Adrenal gland (tissue), 12 donors: ENCODE data around the gene LHFPL5. TPM values are rescaled to one million over a fixed set of nuclear protein-coding genes. Genes with fewer than 3 reads are reported as not detected.

Source experiments
- DNase-seq, 7 donors: peaks; one replicate each; pipeline ENCODE4 v3.0.0-alpha.2; 2019 to 2020
- H3K27ac ChIP-seq, 5 donors: fragments of 200-600 bp; sonication (generic) in 4 of 5; 1 replicate in 3 of 5; 2 replicates in 2 of 5; pipeline versions ENCODE4 v1.5.1 to v1.8.0; 2016 to 2020; ENCODE audit warnings: mild to moderate bottlenecking in 1 of 5
- H3K27me3 ChIP-seq: fragments of 200-600 bp; 2 replicates; pipeline ENCODE4 v1.8.0; 2021
- H3K36me3 ChIP-seq, 2 donors: fragments of 200-600 bp; replicated peaks in 1 of 2; 1 replicate in 1 of 2; 2 replicates in 1 of 2; pipeline versions ENCODE4 v1.5.1 to v1.8.0; 2018 to 2022
- H3K4me1 ChIP-seq, 2 donors: fragments of 200-600 bp; replicated peaks in 1 of 2; 1 replicate in 1 of 2; 2 replicates in 1 of 2; pipeline versions ENCODE4 v1.5.1 to v1.8.0; 2018 to 2021
- H3K4me3 ChIP-seq, 4 donors: fragments of 200-600 bp; sonication (generic) in 3 of 4; one replicate each; pipeline ENCODE4 v1.5.1; 2016 to 2018
- H3K9me3 ChIP-seq, 3 donors: fragments of 200-600 bp; sonication (generic) in 1 of 3; replicated peaks in 1 of 3; 1 replicate in 2 of 3; 2 replicates in 1 of 3; pipeline versions ENCODE4 v1.5.1 to v1.8.0; 2016 to 2021
- POLR2A ChIP-seq, 2 donors: fragments of 450-650 bp; IDR thresholded peaks; one replicate each; pipeline ENCODE4 v1.6.1; 2017; ENCODE audit warnings: antibody characterized with exemption in 2 of 2, mild to moderate bottlenecking in 2 of 2, moderate library complexity in 1 of 2
- WGBS, 4 donors: extraction: QIAGEN DNeasy Blood & Tissue Kit in 2 of 4; methylation state at CpG; one replicate each; pipeline versions ENCODE4 v1.1.5 to v1.1.7; 2013 to 2017; 5-methylcytosine and 5-hydroxymethylcytosine counted together
- intact Hi-C, 2 donors: fragments of 100-400 bp; cut with DNase I; formaldehyde crosslinking; loops; one replicate each; pipeline versions ENCODE4 v1.14.1 to v1.15.0; 2022 to 2023
- polyA plus RNA-seq, 3 donors: library from polyadenylated mRNA; stranded (reverse); fragments of 200-250 nt in 2 of 3; fragments of 350-450 nt in 1 of 3; fragmentation: Illumina TruSeq in 1 of 3; extraction: RNeasy Lipid Tissue Mini Kit (QIAGEN cat#74804) in 1 of 3; gene quantifications; one replicate each; pipeline ENCODE4 v1.2.3, GENCODE V29; 2013 to 2014
- total RNA-seq, 9 donors: library from RNA; depleted of rRNA in 4 of 9; stranded (reverse); fragments of >200 nt in 4 of 9; fragments of 120-200 nt in 1 of 9; fragmentation: NEBNext Ultra II Directional in 1 of 9; extraction: Animal tissue kit (Norgen Biotek cat#: 25700) in 1 of 9; gene quantifications; one replicate each; pipeline versions ENCODE4 v1.1.0 to v1.2.4, GENCODE V29; 2013 to 2023
- TF ChIP-seq, protein P1 (sequence below), 6 experiments: fragments of 450-650 bp in 4 of 6; fragments of 200-600 bp in 2 of 6; sonication (generic) in 1 of 6; IDR thresholded peaks; 1 replicate in 5 of 6; 2 replicates in 1 of 6; pipeline versions ENCODE4 v1.5.1 to v1.8.0; 2016 to 2021; ENCODE audit warnings: antibody characterized with exemption in 6 of 6, mild to moderate bottlenecking in 2 of 6, moderate library complexity in 1 of 6
- donor health status: healthy with polysubstance abuse.
- donor health status: Bipolar disorder and iron deficiency.
- donor health status: DM: yes; HTN: yes; CAD: no.
- donor health status: DM: no; HTN: no; CAD: no.
- donor health status: DM: no; HTN: no; CAD: no.
- donor health status: DM: yes; HTN: yes; CAD: no.

LHFPL5 gene
- total and polyA plus RNA-seq, 12 donors, result 0.06 to 0.14 (median 0.13) TPM; not detected in 9

DNA sequence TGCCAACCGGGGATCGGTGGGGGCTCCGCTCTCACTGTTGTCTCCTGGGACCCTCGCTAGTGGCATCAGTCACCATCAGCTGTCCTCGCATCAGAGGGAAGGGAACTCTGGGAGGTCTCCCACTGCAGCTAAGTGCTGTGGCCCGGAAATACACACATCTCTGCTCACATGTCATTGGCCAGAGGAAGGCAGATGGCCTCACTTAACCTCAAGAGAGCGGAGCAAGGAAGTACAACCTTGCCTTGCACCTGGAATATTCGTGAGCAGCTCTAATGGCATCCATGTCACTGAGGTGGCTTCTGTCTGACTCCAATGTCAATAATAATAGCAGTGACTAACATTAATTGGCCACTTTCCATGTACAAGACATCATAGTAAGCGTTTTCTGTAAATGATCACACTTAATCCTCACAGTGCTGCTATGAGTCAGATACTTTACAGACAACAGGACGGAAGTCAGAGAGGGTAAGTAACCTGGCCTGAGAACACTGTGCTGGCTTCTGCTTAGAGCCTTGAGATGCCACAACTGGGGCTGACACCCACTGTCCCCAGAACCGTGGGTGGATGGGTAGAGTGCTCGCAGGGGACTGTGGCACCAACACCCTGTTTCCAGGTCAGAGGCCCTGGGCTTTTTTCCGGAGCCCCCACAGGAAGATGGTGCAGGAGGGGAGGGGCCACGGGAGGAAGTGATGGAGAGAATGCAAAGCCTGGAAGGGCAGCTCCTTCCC, 6.0 kb downstream of the LHFPL5 start:
- no peak for DNase-seq
- Histone ChIP-seq H3K4me3 (no peak overlapping the region), H3K27me3 (no peaks in the 10 kb centered on the region), H3K36me3 (no peaks in the 10 kb centered on the region), H3K9me3 (no peaks in the 10 kb centered on the region), H3K27ac (no peak overlapping the region), H3K4me1 (no peaks in the 10 kb centered on the region)
- intact Hi-C loops, result no loop called here
- WGBS, 4 donors, result 62 to 67% (median 64%) methylated on average over 11 to 14 of the region's 14 CpGs
- TF ChIP-seq, protein P1, sequence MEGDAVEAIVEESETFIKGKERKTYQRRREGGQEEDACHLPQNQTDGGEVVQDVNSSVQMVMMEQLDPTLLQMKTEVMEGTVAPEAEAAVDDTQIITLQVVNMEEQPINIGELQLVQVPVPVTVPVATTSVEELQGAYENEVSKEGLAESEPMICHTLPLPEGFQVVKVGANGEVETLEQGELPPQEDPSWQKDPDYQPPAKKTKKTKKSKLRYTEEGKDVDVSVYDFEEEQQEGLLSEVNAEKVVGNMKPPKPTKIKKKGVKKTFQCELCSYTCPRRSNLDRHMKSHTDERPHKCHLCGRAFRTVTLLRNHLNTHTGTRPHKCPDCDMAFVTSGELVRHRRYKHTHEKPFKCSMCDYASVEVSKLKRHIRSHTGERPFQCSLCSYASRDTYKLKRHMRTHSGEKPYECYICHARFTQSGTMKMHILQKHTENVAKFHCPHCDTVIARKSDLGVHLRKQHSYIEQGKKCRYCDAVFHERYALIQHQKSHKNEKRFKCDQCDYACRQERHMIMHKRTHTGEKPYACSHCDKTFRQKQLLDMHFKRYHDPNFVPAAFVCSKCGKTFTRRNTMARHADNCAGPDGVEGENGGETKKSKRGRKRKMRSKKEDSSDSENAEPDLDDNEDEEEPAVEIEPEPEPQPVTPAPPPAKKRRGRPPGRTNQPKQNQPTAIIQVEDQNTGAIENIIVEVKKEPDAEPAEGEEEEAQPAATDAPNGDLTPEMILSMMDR (IDR thresholded peaks at IDR 0.05), result no peak
- no peak for TF ChIP-seq POLR2A (IDR thresholded peaks at IDR 0.05)

DNA sequence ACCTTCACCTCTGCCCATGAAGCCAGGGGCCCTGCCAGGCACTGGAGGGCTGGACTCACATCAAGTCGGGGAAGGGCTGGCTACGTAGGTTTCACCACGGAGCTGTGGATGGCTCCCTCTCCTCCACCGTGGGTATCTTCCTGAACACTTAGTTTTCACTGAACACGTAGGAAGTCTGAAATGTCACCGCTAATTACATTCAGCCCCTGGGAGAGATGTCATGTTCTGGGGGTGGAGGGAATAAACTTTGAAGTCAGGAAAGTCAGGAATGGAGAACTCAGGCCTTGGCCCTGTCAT, 6.5 kb downstream of the LHFPL5 start:
- no peak overlapping the region for H3K27ac ChIP-seq
- H3K9me3 ChIP-seq, result peaks cover 0 to 4% (median 0%) of the 10 kb centered on the region in 3 donors
- 72 to 83% (median 76%) methylated on average over 1 to 6 of the region's 6 CpGs for WGBS, 4 donors
- no peaks in the 10 kb centered on the region for H3K27me3 ChIP-seq
- no peaks in the 10 kb centered on the region for H3K4me1 ChIP-seq
- DNase-seq, result no peak
- no peaks in the 10 kb centered on the region for H3K36me3 ChIP-seq
- no peak overlapping the region for H3K4me3 ChIP-seq
- TF ChIP-seq, protein P1 (IDR thresholded peaks at IDR 0.05), result no peak
- TF ChIP-seq POLR2A (IDR thresholded peaks at IDR 0.05), result no peak
- intact Hi-C loops, result no loop called here

DNA sequence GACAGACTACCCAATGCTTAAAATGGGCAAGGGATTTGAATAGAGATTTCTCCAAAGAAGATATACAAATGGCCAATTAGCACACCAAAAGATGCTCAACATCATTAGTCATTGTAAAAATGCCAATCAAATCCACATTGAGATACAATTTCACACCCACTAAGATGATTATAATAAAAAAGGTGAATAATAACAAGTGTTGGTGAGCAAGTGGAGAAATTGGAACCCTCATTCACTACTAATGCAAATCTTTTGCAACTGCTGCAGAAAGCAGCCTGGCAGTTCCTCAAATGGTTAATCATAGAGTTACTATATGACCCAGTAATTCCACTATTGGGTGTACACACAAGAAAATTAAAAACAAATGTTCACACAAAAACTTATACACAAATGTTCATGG, 12.4 kb downstream of the LHFPL5 start:
- no peaks in the 10 kb centered on the region for H3K4me1 ChIP-seq
- no peaks in the 10 kb centered on the region for H3K36me3 ChIP-seq
- no peak overlapping the region for H3K4me3 ChIP-seq
- TF ChIP-seq POLR2A (IDR thresholded peaks at IDR 0.05), result no peak
- TF ChIP-seq, protein P1 (IDR thresholded peaks at IDR 0.05), result no peak
- no peak for DNase-seq
- no peaks in the 10 kb centered on the region for H3K27me3 ChIP-seq
- intact Hi-C loops, result no loop called here
- no peak overlapping the region for H3K27ac ChIP-seq
- peaks cover 0 to 6% (median 0%) of the 10 kb centered on the region in 3 donors for H3K9me3 ChIP-seq

DNA sequence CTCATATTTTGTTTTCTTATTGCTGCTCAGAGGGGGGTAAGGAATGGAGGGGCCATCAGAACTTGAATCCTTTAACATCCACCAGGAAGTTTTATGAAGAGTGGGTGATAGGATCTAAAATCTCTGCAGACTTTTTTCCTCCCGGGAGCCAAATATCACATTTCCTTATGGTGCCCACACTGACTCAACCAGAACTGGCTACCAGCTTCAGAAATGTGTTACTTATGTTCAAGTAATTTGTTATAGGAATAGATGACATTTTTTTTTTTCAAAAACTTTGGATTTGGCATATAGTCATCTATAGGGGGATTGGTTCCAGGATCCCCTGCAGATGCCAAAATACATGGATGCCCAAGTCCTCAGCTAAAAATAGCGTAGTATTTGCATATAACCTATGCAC, 18.4 kb downstream of the LHFPL5 start:
- no peak overlapping the region for H3K4me3 ChIP-seq
- no peaks in the 10 kb centered on the region for H3K27me3 ChIP-seq
- 92 to 98% (median 95%) methylated on average over 2 of the region's 2 CpGs for WGBS, 4 donors
- TF ChIP-seq, protein P1 (IDR thresholded peaks at IDR 0.05), result no peak
- TF ChIP-seq POLR2A (IDR thresholded peaks at IDR 0.05), result no peak
- intact Hi-C loops, result no loop called here
- H3K36me3 ChIP-seq, result no peaks in the 10 kb centered on the region
- DNase-seq, result no peak
- no peaks in the 10 kb centered on the region for H3K4me1 ChIP-seq
- H3K27ac ChIP-seq, result no peak overlapping the region
- no peaks in the 10 kb centered on the region for H3K9me3 ChIP-seq
